Hypothalamus (tissue), 51 donors: Measurements from ENCODE around the gene SLC52A3.

Experiments
- DNase-seq, 51 donors: peaks; one replicate each; lab custom pipeline; 2025; lab: John Stamatoyannopoulos, UW

SLC52A3 gene

DNA sequence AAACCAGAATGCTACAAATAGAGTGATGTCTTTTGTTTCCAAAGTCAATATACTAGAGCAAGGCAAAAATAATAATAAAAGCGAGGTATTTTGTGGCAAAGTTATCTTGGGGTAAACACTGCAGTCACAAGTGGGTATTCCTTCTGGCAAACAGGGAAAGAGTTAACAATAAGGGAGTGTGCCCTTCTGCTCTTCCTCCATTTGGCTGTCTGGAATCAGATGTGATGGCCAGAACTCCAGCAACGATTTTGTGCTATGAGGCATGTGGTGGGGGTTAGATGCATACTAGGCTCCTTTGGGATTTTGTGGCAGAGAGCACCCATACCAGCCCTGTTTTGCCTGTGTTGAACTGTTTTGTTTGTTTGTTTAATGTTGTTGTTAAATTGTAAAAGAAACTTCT lies 2.4 kb upstream of the SLC52A3 start:
- DNase-seq, result no peak

GRCh38 chr20:766906-767305 lies 1.4 kb downstream of the SLC52A3 start:
- DNase-seq, result no peak

DNA sequence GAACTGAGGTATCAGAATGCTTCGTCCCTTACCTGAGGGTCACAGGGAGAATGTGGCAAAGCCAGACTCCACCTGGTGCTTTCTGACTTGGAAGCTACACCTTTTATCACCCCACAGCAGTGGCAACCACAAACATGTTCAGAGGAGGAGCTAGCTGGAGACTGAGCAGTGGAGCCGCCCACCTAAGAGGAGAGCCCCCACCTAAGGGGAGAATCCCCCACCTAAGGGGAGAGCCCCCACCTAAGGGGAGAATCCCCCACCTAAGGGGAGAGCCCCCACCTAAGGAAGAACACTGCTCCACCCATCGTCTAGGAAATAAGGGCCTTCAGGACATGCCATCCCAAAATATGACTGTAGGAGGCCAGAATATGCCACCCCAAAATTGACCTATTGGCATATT lies 4.0 kb downstream of the SLC52A3 start:
- no peak for DNase-seq

DNA sequence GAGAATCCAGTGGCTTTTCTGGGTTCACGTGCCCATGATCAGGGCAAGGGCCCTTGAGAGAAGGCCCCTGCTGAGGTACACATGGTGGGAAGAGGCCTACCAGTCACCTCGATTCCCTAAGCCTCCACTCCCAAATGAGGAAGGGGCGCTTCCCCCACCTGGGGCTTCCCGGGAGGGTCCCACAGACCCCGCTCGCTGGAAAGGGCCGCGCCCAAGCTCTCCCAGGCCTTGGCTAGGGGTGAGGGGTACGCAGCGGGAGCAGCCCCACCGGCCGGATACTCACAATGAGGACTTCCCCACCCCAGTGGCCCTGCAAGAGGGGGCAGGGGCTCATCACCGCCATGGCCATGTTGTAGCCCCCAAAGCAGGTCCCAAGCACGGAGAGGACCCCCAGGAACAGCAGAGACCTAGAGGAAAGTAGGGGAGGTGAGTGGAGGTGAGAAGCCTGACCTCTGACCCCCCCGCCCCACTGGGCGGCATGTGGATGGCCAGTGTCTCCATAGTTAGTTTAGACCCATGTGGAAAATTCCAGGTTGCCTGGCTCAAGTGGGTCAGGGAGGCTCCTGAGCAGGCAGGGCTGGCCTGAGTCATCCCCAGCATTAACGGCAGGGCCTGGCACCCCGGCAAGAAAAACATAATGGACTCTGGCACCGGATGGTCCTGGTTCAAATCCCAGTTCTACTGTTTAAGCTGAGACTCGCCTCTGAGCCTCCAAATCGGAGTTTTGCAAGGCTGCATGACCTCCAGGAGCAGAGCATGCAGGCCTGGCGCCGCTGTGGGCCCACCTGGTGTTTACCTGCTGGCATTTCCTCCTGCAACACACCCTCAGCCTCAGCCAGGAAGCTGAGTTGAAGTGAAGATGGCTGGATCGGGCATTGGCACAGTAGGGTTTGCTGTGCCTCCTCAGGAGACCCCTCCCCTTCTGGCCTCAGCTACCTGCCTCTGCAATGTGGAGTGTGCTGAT lies 6.6 kb downstream of the SLC52A3 start:
- no peak for DNase-seq

DNA sequence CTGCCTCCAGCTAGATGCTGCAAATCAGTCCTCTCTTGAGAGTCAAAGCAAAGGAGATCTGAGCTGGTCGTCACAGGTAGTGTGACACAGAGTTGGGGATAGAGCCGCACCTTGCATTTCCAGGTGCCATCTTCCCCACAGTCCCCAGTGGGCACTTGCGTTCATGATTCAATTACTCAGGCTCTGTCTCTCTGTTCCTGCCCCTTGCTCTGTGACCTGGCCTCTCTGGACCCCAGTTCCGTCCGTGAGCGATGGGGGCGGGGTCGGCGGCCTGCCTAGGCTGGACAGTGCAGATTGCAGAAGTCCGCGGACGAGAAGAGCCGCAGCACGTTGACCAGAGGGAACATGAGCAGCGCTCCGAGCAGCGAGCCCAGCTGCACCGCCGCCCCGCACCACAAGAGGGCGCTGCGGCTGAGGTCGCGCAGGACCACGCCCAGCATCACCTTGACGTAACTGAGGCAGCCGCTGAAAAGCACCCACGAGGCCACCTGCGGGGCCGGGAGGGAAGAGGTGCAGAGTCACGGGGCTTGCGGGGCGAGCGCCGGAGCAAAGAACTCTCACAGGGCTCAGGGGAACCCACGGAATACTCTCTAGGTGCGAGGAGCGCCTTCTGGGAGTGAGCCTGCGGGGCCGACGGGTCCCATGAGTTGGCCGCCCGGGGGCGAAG lies 7.4 kb downstream of the SLC52A3 start:
- peak in 1 of 51 donors; percentile 23 for DNase-seq

DNA sequence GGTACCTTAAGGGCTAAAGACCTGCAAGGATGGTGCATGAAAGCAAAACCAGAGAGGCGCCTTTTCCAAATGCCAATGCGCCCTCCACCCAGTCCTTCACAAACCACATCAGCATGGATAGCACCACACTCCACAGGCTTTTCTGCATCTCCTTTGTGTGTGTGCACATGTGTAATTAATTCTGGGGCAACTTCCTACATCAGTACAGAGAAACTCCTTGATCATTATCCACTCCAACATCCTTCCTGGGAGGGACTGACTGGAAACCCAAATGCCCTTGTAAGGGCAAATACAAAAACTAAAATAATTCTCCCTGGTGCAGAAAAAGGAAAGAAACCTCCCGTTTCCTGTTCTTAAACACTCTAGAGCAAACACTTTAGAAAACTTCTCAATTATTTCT lies 10.8 kb downstream of the SLC52A3 start:
- DNase-seq, result no peak

- peak in 2 of 51 donors; percentile 21 to 32 for DNase-seq
These were observed 12.4 kb downstream of the SLC52A3 start for GRCh38 chr20:755941-756340.

DNA sequence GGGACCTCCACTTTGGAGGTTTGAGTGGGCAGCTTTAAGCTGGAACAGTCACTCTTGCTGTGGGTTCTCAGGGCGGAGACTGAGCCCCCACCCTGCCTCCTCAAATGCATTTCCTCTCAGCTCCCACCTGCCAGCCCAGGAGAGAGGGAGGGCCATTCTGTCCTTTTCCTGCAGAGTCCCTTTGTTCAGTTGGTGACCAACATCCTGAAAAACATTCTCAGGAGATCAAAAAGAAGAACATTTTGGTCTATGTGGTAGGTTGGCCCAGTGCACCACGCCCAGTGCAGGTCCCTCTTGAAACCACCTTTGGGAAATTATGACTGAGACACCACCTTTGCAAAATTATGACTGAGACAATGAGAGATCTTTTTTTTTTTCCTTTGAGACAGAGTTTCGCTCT lies 13.4 kb downstream of the SLC52A3 start:
- no peak for DNase-seq

GRCh38 chr20:753897-754635 lies 14.2 kb downstream of the SLC52A3 start:
- no peak for DNase-seq

- DNase-seq, result no peak
These were observed 15.2 kb downstream of the SLC52A3 start for GRCh38 chr20:753136-753535.

DNA sequence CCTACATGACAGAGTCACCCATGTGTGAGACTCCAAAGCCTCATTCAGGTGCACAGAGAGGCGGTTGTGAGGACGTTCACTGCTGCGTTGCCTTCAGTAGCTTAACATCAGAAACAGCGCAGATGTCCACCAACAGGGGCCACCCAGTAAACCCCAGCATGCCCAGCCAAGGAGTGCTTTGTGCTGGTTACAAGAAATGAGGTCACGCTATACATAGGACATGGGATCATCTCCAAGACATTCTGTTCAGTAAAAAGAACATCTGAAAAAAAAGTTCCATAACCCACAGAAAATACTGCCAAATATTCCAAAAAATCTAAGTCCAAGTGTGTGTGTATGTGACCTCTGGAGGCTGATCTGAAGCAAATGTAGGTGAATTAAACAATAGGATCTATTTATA lies 16.0 kb downstream of the SLC52A3 start:
- DNase-seq, result no peak

- DNase-seq, result no peak
These were observed 16.5 kb downstream of the SLC52A3 start for GRCh38 chr20:751761-752160.

- no peak for DNase-seq
These were observed 17.5 kb downstream of the SLC52A3 start for GRCh38 chr20:750801-751200.

DNA sequence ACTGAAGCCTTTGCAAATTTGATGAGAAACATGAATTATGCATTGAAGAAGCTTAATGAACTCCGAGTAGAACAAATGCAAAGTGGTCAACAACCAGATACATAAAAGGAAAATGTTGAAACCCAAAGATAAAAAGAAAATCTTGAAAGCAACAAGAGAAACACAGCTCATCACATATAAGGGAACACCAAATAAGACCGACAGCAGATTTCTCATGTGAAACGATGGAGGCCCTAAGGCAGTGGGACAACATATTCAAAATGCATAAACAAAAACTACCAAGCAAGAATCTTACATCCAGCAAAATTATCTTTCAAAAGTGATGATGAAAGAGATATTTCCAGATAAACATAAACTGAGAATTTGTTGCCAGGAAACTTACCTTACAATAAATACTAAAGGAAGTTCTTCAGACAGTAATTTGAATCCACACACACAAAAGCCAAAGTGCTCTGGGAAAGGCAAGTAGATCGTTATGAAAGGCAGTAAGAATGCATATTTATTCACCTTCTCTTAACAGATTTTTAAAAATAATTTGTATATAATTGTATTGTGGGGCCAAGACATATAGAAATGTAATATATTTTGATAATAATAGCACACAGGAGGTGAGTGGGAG lies 22.5 kb downstream of the SLC52A3 start:
- DNase-seq, result no peak

DNA sequence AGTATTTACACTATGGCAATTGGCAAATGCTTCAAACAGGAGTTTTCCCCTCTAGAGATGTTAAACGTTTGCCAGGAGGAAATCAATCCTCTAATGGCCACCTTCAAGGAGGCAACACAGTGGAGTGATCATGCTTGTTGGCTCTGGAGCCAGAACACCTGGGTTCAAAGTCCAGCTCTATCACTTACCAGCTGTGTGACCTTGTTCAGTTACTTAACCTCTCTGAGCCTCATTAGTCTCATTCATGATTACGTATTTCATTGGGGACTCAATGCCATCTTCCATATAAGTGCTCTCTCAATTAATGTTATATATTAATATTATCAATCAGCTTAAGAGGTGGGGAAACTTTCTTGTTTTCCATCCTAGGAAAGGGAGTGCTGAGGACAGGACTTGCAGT lies 26.1 kb downstream of the SLC52A3 start:
- DNase-seq, result no peak

DNA sequence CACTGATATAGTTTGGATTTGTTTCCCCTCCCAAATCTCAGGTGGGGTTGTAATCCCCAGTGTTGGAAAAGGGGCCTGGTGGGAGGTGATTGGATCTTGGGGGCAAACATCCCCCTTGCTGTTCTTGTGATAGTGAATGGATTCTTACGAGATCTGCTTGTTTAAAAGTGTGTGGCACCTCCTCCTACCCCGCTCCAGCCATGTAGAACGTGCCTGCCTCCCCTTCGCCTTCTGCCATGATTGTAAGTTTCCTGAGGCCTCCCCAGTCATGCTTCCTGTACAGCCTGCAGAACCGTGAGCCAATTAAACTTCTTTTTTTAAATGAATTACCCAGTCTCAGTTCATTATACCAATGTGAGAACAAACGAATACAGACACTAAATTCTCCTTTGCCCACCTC lies 26.7 kb downstream of the SLC52A3 start:
- DNase-seq, result no peak

DNA sequence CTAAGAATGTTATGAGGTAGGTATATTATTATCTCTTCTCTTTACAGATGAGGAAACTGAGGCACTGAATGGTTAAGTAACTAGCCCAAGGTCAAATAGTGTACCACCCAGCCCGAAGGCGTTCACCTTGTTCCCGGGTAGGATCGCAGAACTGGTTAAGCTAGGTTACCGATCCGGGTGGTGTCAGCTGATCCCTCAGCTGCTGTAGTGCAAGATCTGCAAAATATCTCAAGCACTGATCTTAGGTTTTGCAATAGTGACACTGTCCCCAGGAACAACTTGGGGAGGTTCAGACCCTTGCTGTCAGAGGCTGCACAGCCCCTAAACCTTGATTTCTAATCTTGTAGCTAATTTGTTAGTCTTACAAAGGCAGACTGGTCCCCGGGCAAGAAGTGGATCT lies 28.1 kb downstream of the SLC52A3 start:
- no peak for DNase-seq

DNA sequence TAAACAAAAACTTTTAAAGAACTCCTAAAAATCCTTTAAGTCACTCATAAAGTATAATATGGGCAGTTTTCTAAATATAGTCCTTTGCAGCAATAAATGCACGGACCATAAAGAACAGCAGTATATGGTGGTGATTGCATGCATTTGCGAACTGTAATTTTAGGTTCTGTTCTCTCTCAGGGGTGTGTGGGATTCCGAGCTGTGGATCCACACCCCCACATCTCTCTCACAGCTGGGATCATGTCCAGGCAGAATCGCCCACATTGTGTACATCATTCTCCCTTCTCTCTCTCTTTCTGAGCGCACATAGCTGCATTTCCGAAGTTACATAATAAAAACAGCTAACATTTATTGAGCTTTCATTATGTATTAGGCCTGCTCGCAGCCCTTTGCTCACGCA lies 28.6 kb downstream of the SLC52A3 start:
- peak in 1 of 51 donors; percentile 19 for DNase-seq

DNA sequence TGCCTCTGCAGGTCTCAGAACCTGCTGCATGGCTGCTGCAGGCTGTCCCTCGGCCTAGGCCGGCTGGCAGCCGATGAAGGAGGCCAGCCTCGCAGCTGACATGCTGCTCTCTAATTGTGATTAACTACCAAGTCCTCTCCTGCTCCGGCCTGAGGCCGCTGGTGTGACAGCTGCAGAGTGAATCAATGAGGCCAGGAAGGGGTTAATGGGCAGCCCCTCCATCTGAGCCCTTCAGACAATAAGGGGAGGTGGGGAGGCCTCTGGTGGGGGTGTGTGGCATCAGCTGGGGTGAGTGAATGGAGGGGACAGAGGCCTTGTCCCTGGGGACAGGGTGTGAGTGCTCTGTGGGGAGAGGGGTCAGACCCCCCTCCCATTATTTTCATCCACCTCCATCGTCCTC lies 34.4 kb downstream of the SLC52A3 start:
- no peak for DNase-seq

DNA sequence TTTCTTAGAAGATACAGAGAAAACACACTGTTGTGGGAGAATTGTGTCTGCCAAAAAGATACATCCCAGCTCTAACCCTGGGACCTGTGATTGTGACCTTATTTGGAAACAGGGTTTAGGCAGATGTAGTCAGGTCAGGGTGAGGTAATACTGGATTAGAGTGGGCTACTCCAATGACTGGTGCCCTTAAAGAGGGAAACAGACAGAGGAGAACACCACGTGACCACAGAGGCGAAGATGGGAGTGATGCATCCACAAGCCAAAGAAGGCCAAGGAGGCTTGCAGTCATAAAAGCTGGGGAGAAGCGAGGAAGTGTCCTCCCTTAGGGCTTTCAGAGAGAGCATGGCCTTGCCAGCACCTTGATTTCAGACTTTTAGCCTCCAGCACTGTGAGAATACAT lies 35.6 kb downstream of the SLC52A3 start:
- no peak for DNase-seq
